Stomach smooth muscle (tissue), 2 donors: ENCODE measurements around the gene CDKN2B-AS1.
A peak's percentile ranks its signal among the peaks of the same experiment; 100 is the strongest.

Source experiments
- H3K27ac ChIP-seq: one replicate; pipeline ENCODE4 v1.7.0; 2013; ENCODE audit warnings: mild to moderate bottlenecking, low read length, inconsistent platforms
- H3K27me3 ChIP-seq, 2 donors: one replicate each; pipeline ENCODE4 v1.7.0; 2013; ENCODE audit warnings: low read length in 2 of 2; ENCODE audit not compliant: insufficient read depth in 2 of 2, control insufficient read depth in 1 of 2
- H3K36me3 ChIP-seq, 2 donors: one replicate each; pipeline ENCODE4 v1.7.0; 2013; ENCODE audit warnings: low read length in 2 of 2; ENCODE audit not compliant: control insufficient read depth in 2 of 2, insufficient read depth in 2 of 2
- H3K4me1 ChIP-seq: one replicate; pipeline ENCODE4 v1.7.0; 2013; ENCODE audit warnings: low read length; ENCODE audit not compliant: control insufficient read depth, insufficient read depth
- H3K4me3 ChIP-seq, 2 donors: one replicate each; pipeline ENCODE4 v1.7.0; 2013; ENCODE audit warnings: low read length in 2 of 2
- H3K9ac ChIP-seq, 2 donors: one replicate each; pipeline ENCODE4 v1.7.0; 2013; ENCODE audit warnings: low read length in 2 of 2, mild to moderate bottlenecking in 1 of 2
- H3K9me3 ChIP-seq, 2 donors: one replicate each; pipeline ENCODE4 v1.7.0; 2013; ENCODE audit warnings: low read length in 2 of 2; ENCODE audit not compliant: control insufficient read depth in 2 of 2
- donor health status: healthy.
- donor health status: Pancreatic carcinoma.

The CDKN2B-AS1 gene

GRCh38 chr9:21968331-21969010 is 26.1 kb upstream of the CDKN2B-AS1 start:
- H3K4me1 ChIP-seq, result peaks cover 15% of the 10 kb centered on the region
- H3K27ac ChIP-seq, result no peak overlapping the region
- no peaks in the 10 kb centered on the region for H3K36me3 ChIP-seq
- H3K4me3 ChIP-seq, result peak overlapping the region in 1 of 2 donors; percentile 22
- peaks cover 0 to 6% of the 10 kb centered on the region in 2 donors for H3K9me3 ChIP-seq
- H3K27me3 ChIP-seq, result peaks cover 73 to 84% of the 10 kb centered on the region in 2 donors
- no peak overlapping the region for H3K9ac ChIP-seq

- H3K4me3 ChIP-seq, result no peak overlapping the region
- peaks cover 0 to 6% of the 10 kb centered on the region in 2 donors for H3K9me3 ChIP-seq
- no peaks in the 10 kb centered on the region for H3K36me3 ChIP-seq
- H3K4me1 ChIP-seq, result peaks cover 16% of the 10 kb centered on the region
- no peak overlapping the region for H3K27ac ChIP-seq
- peaks cover 81 to 92% of the 10 kb centered on the region in 2 donors for H3K27me3 ChIP-seq
- no peak overlapping the region for H3K9ac ChIP-seq
Measured at GRCh38 chr9:21969011-21969940, 25.3 kb upstream of the CDKN2B-AS1 start.

- Histone ChIP-seq H3K4me3 (no peak overlapping the region), H3K4me1 (peaks cover 19% of the 10 kb centered on the region), H3K9ac (no peak overlapping the region), H3K27ac (no peak overlapping the region), H3K27me3 (peaks cover 85 to 94% of the 10 kb centered on the region in 2 donors), H3K9me3 (peaks cover 0 to 6% of the 10 kb centered on the region in 2 donors), H3K36me3 (no peaks in the 10 kb centered on the region)
Measured at GRCh38 chr9:21969951-21970799, 24.4 kb upstream of the CDKN2B-AS1 start.

- Histone ChIP-seq H3K36me3 (no peaks in the 10 kb centered on the region), H3K4me1 (peaks cover 15% of the 10 kb centered on the region), H3K9me3 (peaks cover 0 to 6% of the 10 kb centered on the region in 2 donors), H3K27me3 (peaks cover 85 to 94% of the 10 kb centered on the region in 2 donors), H3K9ac (no peak overlapping the region), H3K27ac (no peak overlapping the region), H3K4me3 (no peak overlapping the region)
Measured at GRCh38 chr9:21970800-21971640, 23.6 kb upstream of the CDKN2B-AS1 start.

- Histone ChIP-seq H3K27me3 (peaks cover 85 to 95% of the 10 kb centered on the region in 2 donors), H3K9ac (no peak overlapping the region), H3K4me3 (no peak overlapping the region), H3K36me3 (no peaks in the 10 kb centered on the region), H3K9me3 (peaks cover 0 to 6% of the 10 kb centered on the region in 2 donors), H3K27ac (no peak overlapping the region), H3K4me1 (peaks cover 15% of the 10 kb centered on the region)
Measured at GRCh38 chr9:21972361-21972760, 22.2 kb upstream of the CDKN2B-AS1 start.

- Histone ChIP-seq H3K27ac (no peak overlapping the region), H3K9ac (no peak overlapping the region), H3K36me3 (no peaks in the 10 kb centered on the region), H3K4me1 (peaks cover 15% of the 10 kb centered on the region), H3K4me3 (peak overlapping the region; percentile 41 to 60), H3K9me3 (peaks cover 0 to 1% of the 10 kb centered on the region in 2 donors), H3K27me3 (peaks cover 71 to 91% of the 10 kb centered on the region in 2 donors)
Measured at GRCh38 chr9:21974343-21974721, 20.3 kb upstream of the CDKN2B-AS1 start.

- Histone ChIP-seq H3K27ac (no peak overlapping the region), H3K27me3 (peaks cover 68 to 91% of the 10 kb centered on the region in 2 donors), H3K9ac (no peak overlapping the region), H3K4me1 (peaks cover 15% of the 10 kb centered on the region), H3K9me3 (no peaks in the 10 kb centered on the region), H3K36me3 (no peaks in the 10 kb centered on the region), H3K4me3 (peak overlapping the region; percentile 41 to 60)
Measured at GRCh38 chr9:21974722-21975409, 19.7 kb upstream of the CDKN2B-AS1 start.

GRCh38 chr9:21976334-21976875 is 18.2 kb upstream of the CDKN2B-AS1 start:
- Histone ChIP-seq H3K4me1 (peaks cover 9% of the 10 kb centered on the region), H3K9ac (no peak overlapping the region), H3K36me3 (no peaks in the 10 kb centered on the region), H3K9me3 (no peaks in the 10 kb centered on the region), H3K4me3 (no peak overlapping the region), H3K27me3 (peaks cover 53 to 86% of the 10 kb centered on the region in 2 donors), H3K27ac (no peak overlapping the region)

- Histone ChIP-seq H3K9me3 (no peaks in the 10 kb centered on the region), H3K27ac (no peak overlapping the region), H3K27me3 (peaks cover 10 to 62% of the 10 kb centered on the region in 2 donors), H3K4me1 (no peaks in the 10 kb centered on the region), H3K4me3 (no peak overlapping the region), H3K36me3 (no peaks in the 10 kb centered on the region), H3K9ac (no peak overlapping the region)
Measured at GRCh38 chr9:21982391-21982790, 12.2 kb upstream of the CDKN2B-AS1 start.
